Immature natural killer cell (primary cell): ENCODE data around the gene WNT3. TPM values are rescaled to one million over a fixed set of nuclear protein-coding genes. Genes with fewer than 3 reads are reported as not detected.
"Not testable (repeated sequence)": the region's sequence is repeated elsewhere in the genome, so short reads cannot be mapped to it uniquely, and the experiment has no call there.

Source experiments
- DNase-seq, 3 donors: peaks; one replicate each; pipeline ENCODE4 v3.0.0; 2022; ENCODE audit warnings: mixed read lengths in 1 of 3
- H3K27ac Mint-ChIP-seq, 6 donors: one replicate each; pipeline ENCODE4 v1.8.0; 2020; ENCODE audit warnings: mixed read lengths in 6 of 6, mild to moderate bottlenecking in 5 of 6, inconsistent platforms in 4 of 6, moderate library complexity in 3 of 6
- H3K27me3 Mint-ChIP-seq, 3 donors: one replicate each; pipeline ENCODE4 v1.8.0; 2020 to 2021; ENCODE audit warnings: low read depth in 3 of 3, mild to moderate bottlenecking in 3 of 3, mixed read lengths in 3 of 3, moderate library complexity in 3 of 3, inconsistent platforms in 1 of 3
- H3K36me3 Mint-ChIP-seq, 3 donors: one replicate each; pipeline ENCODE4 v1.8.0; 2020; ENCODE audit warnings: mixed read lengths in 3 of 3, inconsistent platforms in 2 of 3, mild to moderate bottlenecking in 2 of 3
- H3K4me1 Mint-ChIP-seq, 2 donors: one replicate each; pipeline ENCODE4 v1.8.0; 2020; ENCODE audit warnings: inconsistent platforms in 2 of 2, mild to moderate bottlenecking in 2 of 2, mixed read lengths in 2 of 2, moderate library complexity in 1 of 2
- H3K4me3 Mint-ChIP-seq, 5 donors: one replicate each; pipeline ENCODE4 v1.8.0; 2020; ENCODE audit warnings: mild to moderate bottlenecking in 5 of 5, mixed read lengths in 5 of 5, inconsistent platforms in 3 of 5, moderate library complexity in 3 of 5
- H3K9me3 Mint-ChIP-seq, 6 donors: one replicate each; pipeline ENCODE4 v1.8.0; 2020; ENCODE audit warnings: mild to moderate bottlenecking in 6 of 6, mixed read lengths in 6 of 6, inconsistent platforms in 4 of 6, moderate library complexity in 3 of 6
- polyA plus RNA-seq, 3 donors: library from polyadenylated mRNA; unstranded; fragments of 300-500 nt; fragmentation: Illumina TruSeq; gene quantifications; one replicate each; pipeline ENCODE4 v1.2.3, GENCODE V29; 2021

The WNT3 gene
- polyA plus RNA-seq, 3 donors from 2014 or later = 0.12 to 0.17 TPM; not detected in 1

DNA sequence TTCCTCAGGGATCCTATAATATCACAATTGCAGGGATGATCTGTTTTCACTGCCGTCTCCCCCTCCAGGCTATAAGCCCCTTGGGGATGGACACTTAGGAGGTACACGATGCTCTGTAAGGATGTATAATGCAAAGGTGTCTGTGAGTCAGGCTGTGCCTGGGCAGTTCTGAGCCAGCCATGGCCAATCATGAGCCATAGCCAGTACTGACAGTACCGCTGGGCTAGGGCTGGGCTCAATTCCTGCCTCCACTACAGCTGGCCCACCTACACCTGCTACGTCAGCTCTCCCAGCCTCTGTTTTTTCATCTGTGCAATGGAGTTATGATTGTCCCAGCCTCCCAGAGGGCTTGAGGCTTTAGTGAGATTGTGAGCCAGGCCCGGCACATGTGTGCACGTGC is 30.0 kb upstream of the WNT3 start:
- Mint-ChIP-seq H3K27ac (no peak overlapping the region), H3K4me1 (peaks cover 0 to 17% of the 10 kb centered on the region in 2 donors), H3K27me3 (peaks cover 14 to 56% (median 19%) of the 10 kb centered on the region in 3 donors), H3K9me3 (peaks cover 1 to 7% (median 2%) of the 10 kb centered on the region in 6 donors), H3K36me3 (peaks cover 0 to under 1% (median under 1%) of the 10 kb centered on the region in 3 donors), H3K4me3 (no peak overlapping the region)
- no peak for DNase-seq

- H3K9me3 Mint-ChIP-seq = peaks cover 9 to 14% (median 12%) of the 10 kb centered on the region in 6 donors
- H3K4me3 Mint-ChIP-seq = no peak overlapping the region
- peaks cover 0 to 13% of the 10 kb centered on the region in 2 donors for H3K4me1 Mint-ChIP-seq
- H3K27me3 Mint-ChIP-seq = peaks cover 14 to 49% (median 15%) of the 10 kb centered on the region in 3 donors
- no peak for DNase-seq
- H3K36me3 Mint-ChIP-seq = peaks cover 3 to 8% (median 4%) of the 10 kb centered on the region in 3 donors
- H3K27ac Mint-ChIP-seq = no peak overlapping the region
Measured at GRCh38 chr17:46847204-46848191, 29.0 kb upstream of the WNT3 start.

GRCh38 chr17:46842835-46843234 is 24.3 kb upstream of the WNT3 start:
- peaks cover 3 to 8% (median 4%) of the 10 kb centered on the region in 3 donors for H3K36me3 Mint-ChIP-seq
- DNase-seq = no peak
- H3K4me1 Mint-ChIP-seq = peaks cover 0 to 2% of the 10 kb centered on the region in 2 donors
- no peak overlapping the region for H3K27ac Mint-ChIP-seq
- H3K4me3 Mint-ChIP-seq = no peak overlapping the region
- peaks cover 11 to 15% (median 12%) of the 10 kb centered on the region in 6 donors for H3K9me3 Mint-ChIP-seq
- H3K27me3 Mint-ChIP-seq = peaks cover 4 to 44% (median 7%) of the 10 kb centered on the region in 3 donors

- H3K27ac Mint-ChIP-seq = no peak overlapping the region
- H3K9me3 Mint-ChIP-seq = peaks cover 11 to 15% (median 12%) of the 10 kb centered on the region in 6 donors
- peaks cover 0 to 2% of the 10 kb centered on the region in 2 donors for H3K4me1 Mint-ChIP-seq
- H3K27me3 Mint-ChIP-seq = peaks cover 2 to 38% (median 3%) of the 10 kb centered on the region in 3 donors
- no peak overlapping the region for H3K4me3 Mint-ChIP-seq
- peaks cover 3 to 8% (median 4%) of the 10 kb centered on the region in 3 donors for H3K36me3 Mint-ChIP-seq
- DNase-seq = no peak
Measured at GRCh38 chr17:46841561-46842379, 23.3 kb upstream of the WNT3 start.

GRCh38 chr17:46840596-46840995 is 22.1 kb upstream of the WNT3 start:
- peaks cover 5 to 31% (median 5%) of the 10 kb centered on the region in 3 donors for H3K27me3 Mint-ChIP-seq
- not testable (repeated sequence) for DNase-seq, H3K27ac Mint-ChIP-seq, H3K4me1 Mint-ChIP-seq, H3K4me3 Mint-ChIP-seq, H3K36me3 Mint-ChIP-seq
- peaks cover 11 to 15% (median 12%) of the 10 kb centered on the region in 6 donors for H3K9me3 Mint-ChIP-seq

- peaks cover 3 to 8% (median 4%) of the 10 kb centered on the region in 3 donors for H3K36me3 Mint-ChIP-seq
- no peak overlapping the region for H3K27ac Mint-ChIP-seq
- no peak overlapping the region for H3K4me3 Mint-ChIP-seq
- peaks cover 6% of the 10 kb centered on the region in 2 donors for H3K4me1 Mint-ChIP-seq
- peaks cover 11 to 15% (median 12%) of the 10 kb centered on the region in 6 donors for H3K9me3 Mint-ChIP-seq
- no peak for DNase-seq
- peaks cover 5 to 28% (median 5%) of the 10 kb centered on the region in 3 donors for H3K27me3 Mint-ChIP-seq
Measured at GRCh38 chr17:46839211-46839610, 20.7 kb upstream of the WNT3 start.

DNA sequence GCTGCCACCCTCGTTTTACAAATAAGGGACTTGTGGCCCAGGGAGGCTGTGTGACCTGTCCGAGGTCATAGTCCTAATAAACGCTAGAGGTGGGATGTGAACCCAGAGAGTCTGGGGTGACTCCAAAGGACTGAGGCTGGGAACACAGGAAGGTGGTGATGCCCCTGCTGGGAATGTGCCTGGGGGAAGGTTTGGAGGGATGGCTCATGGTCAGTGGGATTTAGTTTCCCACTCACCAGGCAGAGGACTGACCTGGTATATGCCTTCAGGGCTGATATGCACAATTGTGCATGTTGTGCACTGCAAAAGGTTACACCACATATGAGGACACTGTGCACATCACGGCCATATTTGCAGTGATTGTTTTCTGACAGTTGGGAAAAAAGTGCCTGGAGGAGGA is 19.0 kb upstream of the WNT3 start:
- Mint-ChIP-seq H3K36me3 (peaks cover 0 to under 1% (median 0%) of the 10 kb centered on the region in 3 donors), H3K4me3 (no peak overlapping the region), H3K27me3 (peaks cover 5 to 28% (median 5%) of the 10 kb centered on the region in 3 donors), H3K27ac (no peak overlapping the region), H3K9me3 (peaks cover 0 to 1% (median under 1%) of the 10 kb centered on the region in 6 donors), H3K4me1 (peaks cover 6% of the 10 kb centered on the region in 2 donors)
- DNase-seq = no peak

GRCh38 chr17:46836500-46836899 is 18.0 kb upstream of the WNT3 start:
- no peak for DNase-seq
- Mint-ChIP-seq H3K4me3 (no peak overlapping the region), H3K36me3 (no peaks in the 10 kb centered on the region), H3K9me3 (peaks cover 0 to 1% (median 0%) of the 10 kb centered on the region in 6 donors), H3K4me1 (peaks cover 6% of the 10 kb centered on the region in 2 donors), H3K27me3 (peaks cover 5 to 28% (median 5%) of the 10 kb centered on the region in 3 donors), H3K27ac (no peak overlapping the region)

DNA sequence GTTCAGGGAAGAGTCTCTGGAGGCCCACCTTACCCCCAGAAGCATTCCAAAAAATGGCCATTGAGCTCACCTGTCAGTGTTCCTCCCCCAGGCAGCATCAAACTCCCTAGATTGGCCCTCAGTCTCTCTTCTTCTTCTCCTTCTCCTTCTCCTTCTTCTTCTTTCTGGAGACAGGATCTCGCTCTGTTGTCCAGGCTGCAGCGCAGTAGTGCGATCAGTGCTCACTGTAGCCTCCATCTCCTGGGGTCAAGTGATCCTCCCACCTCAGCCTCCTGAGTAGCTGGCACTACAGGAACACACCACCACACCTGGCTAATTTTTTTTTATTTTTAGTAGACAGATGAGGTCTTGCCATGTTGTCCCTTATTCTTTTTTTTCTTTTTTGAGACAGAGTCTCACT is 16.4 kb upstream of the WNT3 start:
- Mint-ChIP-seq H3K4me1 (peaks cover 4 to 6% of the 10 kb centered on the region in 2 donors), H3K27ac (no peak overlapping the region), H3K27me3 (peaks cover 2 to 14% (median 7%) of the 10 kb centered on the region in 3 donors), H3K36me3 (no peaks in the 10 kb centered on the region), H3K9me3 (peaks cover 0 to 1% (median 0%) of the 10 kb centered on the region in 6 donors), H3K4me3 (no peak overlapping the region)
- DNase-seq = no peak

DNA sequence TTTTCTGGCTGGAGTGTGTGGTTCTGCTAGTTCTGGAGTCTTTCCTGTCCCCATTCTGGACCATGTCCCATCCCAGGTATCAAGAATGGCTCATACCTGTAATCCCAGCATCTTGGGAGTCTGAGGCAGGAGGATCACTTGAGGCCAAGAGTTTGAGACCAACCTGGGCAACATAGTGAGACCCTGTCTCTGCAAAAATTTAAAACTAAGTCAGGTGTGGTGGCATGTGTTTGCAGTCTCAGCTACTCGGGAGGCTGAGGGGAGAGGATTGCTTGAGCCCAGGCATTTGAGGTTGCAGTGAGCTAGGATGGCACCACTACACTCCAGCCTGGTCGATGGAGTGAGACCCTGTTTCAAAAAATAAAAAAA is 15.3 kb upstream of the WNT3 start:
- H3K27ac Mint-ChIP-seq = no peak overlapping the region
- peaks cover 4 to 6% of the 10 kb centered on the region in 2 donors for H3K4me1 Mint-ChIP-seq
- H3K27me3 Mint-ChIP-seq = peaks cover 2 to 11% (median 7%) of the 10 kb centered on the region in 3 donors
- H3K4me3 Mint-ChIP-seq = no peak overlapping the region
- no peak for DNase-seq
- H3K36me3 Mint-ChIP-seq = no peaks in the 10 kb centered on the region
- H3K9me3 Mint-ChIP-seq = no peaks in the 10 kb centered on the region

DNA sequence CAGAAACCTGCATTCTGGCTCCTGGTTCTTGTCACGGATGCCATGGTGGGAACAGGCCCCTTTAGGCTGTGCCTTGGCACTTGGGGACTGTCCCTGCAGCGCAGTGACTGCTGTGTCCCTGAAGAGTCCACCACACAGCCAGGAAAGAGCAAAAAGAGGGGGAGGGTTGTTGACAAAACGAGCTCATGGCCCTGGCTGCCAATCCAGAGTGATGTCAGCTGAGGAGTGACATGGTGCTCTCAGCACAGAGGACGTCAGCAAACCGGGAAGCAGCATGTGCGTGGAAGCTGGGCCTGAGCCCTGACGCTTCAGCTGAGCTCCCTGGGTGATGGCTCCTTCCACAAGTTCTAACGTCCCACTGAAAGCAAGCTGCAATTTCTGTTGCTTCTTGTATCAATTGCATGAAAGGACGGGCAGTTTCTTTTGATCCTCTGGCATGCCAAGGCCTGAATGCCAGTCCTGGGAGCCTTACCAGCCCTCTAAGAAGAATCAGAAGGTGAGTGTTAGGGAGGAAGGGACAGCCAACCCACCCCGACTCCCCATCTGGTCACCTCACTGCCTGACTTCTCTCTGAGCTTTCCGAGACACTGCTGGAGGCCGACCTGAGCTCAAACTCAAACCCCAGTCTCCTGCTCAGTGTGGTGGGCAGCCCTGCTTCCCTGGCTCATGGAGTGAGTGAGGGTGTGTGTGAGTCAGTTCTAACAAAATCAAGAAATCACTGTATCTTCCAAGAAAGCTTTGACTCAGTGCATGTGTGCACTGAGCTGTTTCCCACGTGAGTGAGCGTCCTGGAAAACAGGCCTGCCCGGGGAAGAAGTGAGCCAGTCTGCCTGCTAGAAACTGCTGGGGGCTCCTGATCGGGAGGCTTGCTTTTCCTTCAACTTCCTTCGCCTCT is 14.7 kb upstream of the WNT3 start:
- H3K27ac Mint-ChIP-seq = no peak overlapping the region
- no peak overlapping the region for H3K4me3 Mint-ChIP-seq
- H3K4me1 Mint-ChIP-seq = peaks cover 4 to 6% of the 10 kb centered on the region in 2 donors
- no peaks in the 10 kb centered on the region for H3K36me3 Mint-ChIP-seq
- no peak for DNase-seq
- H3K27me3 Mint-ChIP-seq = peaks cover 2 to 14% (median 7%) of the 10 kb centered on the region in 3 donors
- H3K9me3 Mint-ChIP-seq = no peaks in the 10 kb centered on the region

DNA sequence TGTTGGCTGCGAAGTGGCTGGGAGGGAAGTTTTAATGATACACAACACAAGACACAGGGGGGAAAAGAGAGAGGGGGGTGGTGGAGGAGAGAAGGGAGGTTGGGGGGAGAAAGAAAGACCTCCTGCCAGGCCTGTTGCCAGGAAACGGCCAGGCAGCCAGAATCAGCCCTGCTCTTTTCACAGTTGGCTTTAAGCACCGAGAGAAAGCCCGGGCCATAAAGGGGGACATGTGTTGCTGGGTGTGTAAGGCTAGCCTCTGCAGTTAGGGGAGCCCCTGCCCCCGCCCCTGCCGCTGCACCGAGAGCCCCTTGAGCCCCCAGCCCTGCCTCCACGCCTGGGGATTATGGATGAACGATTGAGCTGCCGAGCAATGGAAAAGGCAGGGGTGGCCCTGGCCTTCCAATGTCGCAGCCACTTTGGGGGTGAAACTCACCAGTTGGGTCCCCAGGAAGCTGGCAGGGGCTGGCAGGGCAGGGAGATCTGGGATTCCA is 13.9 kb upstream of the WNT3 start:
- Mint-ChIP-seq H3K27me3 (peaks cover 2 to 8% (median 7%) of the 10 kb centered on the region in 3 donors), H3K9me3 (no peaks in the 10 kb centered on the region), H3K27ac (no peak overlapping the region), H3K4me1 (peaks cover 4 to 6% of the 10 kb centered on the region in 2 donors), H3K4me3 (no peak overlapping the region), H3K36me3 (no peaks in the 10 kb centered on the region)
- DNase-seq = no peak
